ENCODE results near the gene MYL6.

- TF ChIP-seq CTCF (IDR thresholded peaks at IDR 0.05) (no peak), POLR2AphosphoS5 (IDR thresholded peaks at IDR 0.05; ENCODE audit: low read depth, low read length) (no peak; the same call in 1 of the 2 replicates), TCF7L2 (IDR thresholded peaks at IDR 0.05; ENCODE audit: low read depth, low read length) (no peak), SIN3A (IDR thresholded peaks at IDR 0.05; ENCODE audit: borderline replicate concordance, insufficient read depth, low read depth, low read length) (no peak)
Observed at GRCh38 chr12:56146492-56147460, 11.4 kb upstream of the MYL6 start.

Data from Panc1 (cell line).